AG04450 (cell line): ENCODE data around the gene DCTN5. TPM values are rescaled to one million over a fixed set of nuclear protein-coding genes. Genes with fewer than 3 reads are reported as not detected.
"Not testable (repeated sequence)": the region's sequence is repeated elsewhere in the genome, so short reads cannot be mapped to it uniquely, and the experiment has no call there.

Experiments used
- CTCF ChIA-PET: fragments of 300-600, 350-600 bp; formaldehyde crosslinking; extraction: SDS; loops from one replicate; lab custom pipeline; 2022; ENCODE audit warnings: antibody characterized with exemption, inconsistent platforms; lab: Charles Lee
- POLR2A ChIA-PET: fragments of 350-600 bp; formaldehyde crosslinking; extraction: SDS; loops from one replicate; lab custom pipeline; 2021; ENCODE audit warnings: antibody characterized with exemption, inconsistent platforms; lab: Yijun Ruan, JAX
- DNase-seq: peaks from one replicate; pipeline ENCODE4 v3.0.0-alpha.2; 2011; ENCODE audit warnings: low read depth, low spot score
- H3K27ac ChIP-seq: one replicate; pipeline ENCODE4 v1.5.1; 2012; ENCODE audit warnings: low read depth, low read length, control low read depth
- H3K27me3 ChIP-seq: one replicate; pipeline ENCODE4 v1.6.0; 2012; ENCODE audit warnings: low read length; ENCODE audit not compliant: control insufficient read depth, insufficient read depth
- H3K4me3 ChIP-seq: 2 replicates; pipeline ENCODE4 v1.5.1; 2011; ENCODE audit warnings: mild to moderate bottlenecking, low read depth, low read length, control low read depth
- H3K9me3 ChIP-seq: 2 replicates; pipeline ENCODE4 v1.5.1; 2012; ENCODE audit warnings: low read length; ENCODE audit not compliant: control insufficient read depth, insufficient read depth
- CTCF ChIP-seq: IDR thresholded peaks from 2 replicates; pipeline ENCODE4 v1.5.1; 2011; ENCODE audit warnings: low read depth, low read length, control low read depth, inconsistent platforms
- polyA plus RNA-seq: library from polyadenylated mRNA; depleted of rRNA; stranded (reverse); fragments of >200 nt; gene quantifications from 2 replicates; pipeline ENCODE4 v1.2.3, GENCODE V29; 2011

The DCTN5 gene
- polyA plus RNA-seq, 1 experiment: 92.1 TPM

DNA sequence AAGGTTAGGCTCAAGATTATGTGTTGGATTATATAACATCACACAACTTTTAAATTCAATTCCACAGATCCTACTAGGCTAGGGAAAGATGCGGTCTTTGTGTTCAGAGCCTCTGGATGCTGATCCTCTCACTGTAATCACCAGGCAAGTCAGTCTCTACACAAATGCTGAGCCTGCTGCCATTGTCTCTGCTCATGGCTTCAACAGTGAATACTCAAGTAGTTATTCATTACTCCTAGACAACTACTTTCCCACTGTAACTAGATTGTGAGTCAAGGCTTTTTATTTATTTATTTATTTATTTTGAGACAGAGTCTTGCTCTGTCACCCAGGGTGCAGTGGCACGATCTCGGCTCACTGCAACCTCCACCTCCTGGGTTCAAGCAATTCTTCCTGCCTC, 29.3 kb upstream of the DCTN5 start:
- ChIA-PET CTCF (no interaction called here), POLR2A (no interaction called here)
- Histone ChIP-seq H3K27ac (no peak overlapping the region), H3K4me3 (no peak overlapping the region), H3K27me3 (no peaks in the 10 kb centered on the region), H3K9me3 (no peaks in the 10 kb centered on the region)
- TF ChIP-seq CTCF: no peak
- no peak for DNase-seq

DNA sequence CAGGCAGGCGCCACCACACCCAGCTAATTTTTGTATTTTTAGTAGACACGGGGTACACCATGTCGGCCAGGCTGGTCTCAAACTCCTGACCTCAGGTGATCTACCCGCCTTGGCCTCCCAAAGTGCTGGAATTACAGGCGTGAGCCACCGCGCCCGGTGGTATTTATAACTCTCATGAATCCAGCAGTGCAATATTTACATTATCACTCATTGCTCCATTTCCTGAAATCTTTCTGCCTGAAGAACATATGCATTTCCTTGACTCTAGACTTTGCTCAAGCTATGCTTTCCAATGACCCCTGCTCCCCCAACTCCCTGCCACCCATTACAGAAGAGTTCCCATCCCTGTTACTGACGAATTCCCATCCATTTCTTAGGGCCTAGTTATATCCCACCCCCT, 25.5 kb upstream of the DCTN5 start:
- no peak for DNase-seq
- Histone ChIP-seq H3K4me3 (no peak overlapping the region), H3K9me3 (no peaks in the 10 kb centered on the region), H3K27ac (no peak overlapping the region), H3K27me3 (no peaks in the 10 kb centered on the region)
- ChIA-PET POLR2A (no interaction called here), CTCF (no interaction called here)
- TF ChIP-seq CTCF: no peak

- no peak for DNase-seq
- TF ChIP-seq CTCF: no peak
- CTCF ChIA-PET: no interaction called here
- no peak overlapping the region for H3K27ac ChIP-seq
- POLR2A ChIA-PET: no interaction called here
- H3K9me3 ChIP-seq: no peaks in the 10 kb centered on the region
- no peak overlapping the region for H3K4me3 ChIP-seq
- no peaks in the 10 kb centered on the region for H3K27me3 ChIP-seq
These were observed 17.2 kb upstream of the DCTN5 start for GRCh38 chr16:23624092-23624491.

DNA sequence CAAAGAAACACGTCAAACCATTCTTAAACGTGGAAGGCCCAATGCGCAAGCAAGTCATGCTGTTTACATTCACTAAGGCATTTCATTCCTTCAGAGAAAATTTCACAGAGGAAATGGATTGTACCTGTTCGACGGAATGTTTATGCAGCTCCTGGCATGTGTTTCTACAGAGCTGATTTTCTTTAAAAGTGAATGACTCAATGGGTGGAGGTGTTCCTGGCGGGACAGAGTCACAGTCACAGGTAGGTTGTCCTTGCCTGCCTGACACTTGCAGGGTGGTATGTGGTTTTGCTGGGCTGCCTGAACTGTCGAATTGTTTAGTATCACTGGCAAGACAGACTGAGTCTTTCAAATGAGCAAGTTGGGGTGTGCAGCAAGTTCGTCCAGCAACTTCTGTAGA, 11.8 kb upstream of the DCTN5 start:
- DNase-seq: no peak
- Histone ChIP-seq H3K9me3 (no peaks in the 10 kb centered on the region), H3K27ac (no peak overlapping the region), H3K27me3 (no peaks in the 10 kb centered on the region), H3K4me3 (no peak overlapping the region)
- ChIA-PET CTCF (interaction anchor here (1.0 to 1.6 kb wide), 2 partner anchors 33 to 98 kb away, joined by 3 to 5 read pairs; no protein-coding TSS in a partner anchor), POLR2A (no interaction called here)
- TF ChIP-seq CTCF: no peak

DNA sequence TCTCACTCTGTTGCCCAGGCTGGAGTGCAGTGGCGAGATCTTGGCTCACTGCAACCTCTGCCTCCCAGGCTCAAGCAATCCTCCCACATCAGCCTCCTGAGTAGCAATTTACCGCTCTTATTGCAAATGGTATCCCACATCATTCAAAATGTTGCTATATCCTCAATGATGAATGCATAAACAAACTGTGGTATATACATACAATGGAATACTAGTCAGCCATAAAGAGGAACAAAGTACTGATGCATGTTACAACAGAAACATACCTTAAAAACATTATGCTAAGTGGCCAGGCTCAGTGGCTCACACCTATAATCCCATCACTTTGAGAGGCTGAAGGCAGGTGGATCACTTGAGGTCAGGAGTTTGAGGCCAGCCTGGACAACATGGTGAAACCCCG, 9.4 kb upstream of the DCTN5 start:
- H3K27me3 ChIP-seq, DNase-seq, H3K4me3 ChIP-seq, CTCF ChIA-PET, POLR2A ChIA-PET, H3K27ac ChIP-seq, H3K9me3 ChIP-seq: not testable (repeated sequence)
